ENCODE results near the gene SCN3A.

- no peak for TF ChIP-seq REPIN1 (CRISPR knock-in tag; IDR thresholded peaks at IDR 0.05; ENCODE audit: borderline replicate concordance, low read depth)
- no peak for TF ChIP-seq KDM2A (CRISPR knock-in tag; IDR thresholded peaks at IDR 0.05; ENCODE audit: borderline replicate concordance, low read depth)
- TF ChIP-seq ETS1 (CRISPR knock-in tag; IDR thresholded peaks at IDR 0.05), result no peak
- no peak for TF ChIP-seq TBP (CRISPR knock-in tag; IDR thresholded peaks at IDR 0.05)
- no peak for TF ChIP-seq SOX5 (CRISPR knock-in tag; IDR thresholded peaks at IDR 0.05; ENCODE audit: borderline replicate concordance)
- TF ChIP-seq HCFC1 (IDR thresholded peaks at IDR 0.05; ENCODE audit: low read depth, low read length), result no peak
- TF ChIP-seq UBTF (CRISPR knock-in tag; IDR thresholded peaks at IDR 0.05), result no peak
- TF ChIP-seq SOX13 (IDR thresholded peaks at IDR 0.05), result no peak
- no peak for TF ChIP-seq SOX13 (CRISPR knock-in tag; conservative IDR thresholded peaks at IDR 0.05 in 1 of 2, IDR thresholded peaks at IDR 0.05 in 1 of 2)
- TF ChIP-seq SYNCRIP (IDR thresholded peaks at IDR 0.05; ENCODE audit: insufficient read depth, low read depth, low read length), result no peak
- TF ChIP-seq ZNF225 (CRISPR knock-in tag; IDR thresholded peaks at IDR 0.05), result no peak
- no peak for TF ChIP-seq POLR2A (IDR thresholded peaks at IDR 0.05; ENCODE audit: insufficient read depth in 1 of 2, low read depth in 2 of 2, low read length in 2 of 2)
- no peak for TF ChIP-seq RERE (CRISPR knock-in tag; IDR thresholded peaks at IDR 0.05; ENCODE audit: low read depth)
Measured at GRCh38 chr2:165157160-165157559, 46.7 kb downstream of the SCN3A start.

Data from HepG2 (cell line).